Peyer's patch (tissue), 4 donors: ENCODE data around the gene UGT1A3. TPM values are rescaled to one million over a fixed set of nuclear protein-coding genes. Genes with fewer than 3 reads are reported as not detected.
"Not testable (repeated sequence)": the region's sequence is repeated elsewhere in the genome, so short reads cannot be mapped to it uniquely, and the experiment has no call there.

Source experiments
- DNase-seq, 3 donors: peaks; one replicate each; pipeline ENCODE4 v3.0.0-alpha.2; 2017 to 2019
- H3K27ac ChIP-seq, 4 donors: fragments of 200-600 bp; sonication (generic); one replicate each; pipeline ENCODE4 v1.5.1; 2016 to 2019
- H3K27me3 ChIP-seq, 2 donors: fragments of 200-600 bp; sonication (generic); one replicate each; pipeline ENCODE4 v1.5.1; 2019
- H3K36me3 ChIP-seq, 3 donors: fragments of 200-600 bp; sonication (generic); one replicate each; pipeline ENCODE4 v1.5.1; 2016 to 2019
- H3K4me1 ChIP-seq, 4 donors: fragments of 200-600 bp; sonication (generic); one replicate each; pipeline ENCODE4 v1.5.1; 2016 to 2019
- H3K4me3 ChIP-seq, 4 donors: fragments of 200-600 bp; sonication (generic); 1 replicate in 3 of 4; 2 replicates in 1 of 4; pipeline ENCODE4 v1.5.1; 2016 to 2019; ENCODE audit warnings: mild to moderate bottlenecking in 1 of 4
- H3K9me3 ChIP-seq, 4 donors: fragments of 200-600 bp; sonication (generic); one replicate each; pipeline ENCODE4 v1.5.1; 2016 to 2019; ENCODE audit warnings: mild to moderate bottlenecking in 1 of 4
- POLR2A ChIP-seq, 2 donors: fragments of 450-650 bp; IDR thresholded peaks; one replicate each; pipeline ENCODE4 v1.5.1; 2017; ENCODE audit warnings: antibody characterized with exemption in 2 of 2, mild to moderate bottlenecking in 2 of 2, moderate library complexity in 2 of 2
- total RNA-seq, 4 donors: library from RNA; depleted of rRNA; stranded (reverse); fragments of >200 nt; gene quantifications; one replicate each; pipeline ENCODE4 v1.1.0, GENCODE V29; 2016
- TF ChIP-seq, protein P1 (sequence below), 6 experiments: fragments of 450-650 bp in 4 of 6; fragments of 200-600 bp in 2 of 6; sonication (generic) in 1 of 6; IDR thresholded peaks; one replicate each; pipeline ENCODE4 v1.5.1; 2017 to 2019; ENCODE audit warnings: antibody characterized with exemption in 6 of 6, mild to moderate bottlenecking in 3 of 6, moderate library complexity in 1 of 6

Gene UGT1A3
- total RNA-seq, 4 donors from 2014 or later = 5.8 to 21.7 (median 6.3) TPM; not detected in 1

DNA sequence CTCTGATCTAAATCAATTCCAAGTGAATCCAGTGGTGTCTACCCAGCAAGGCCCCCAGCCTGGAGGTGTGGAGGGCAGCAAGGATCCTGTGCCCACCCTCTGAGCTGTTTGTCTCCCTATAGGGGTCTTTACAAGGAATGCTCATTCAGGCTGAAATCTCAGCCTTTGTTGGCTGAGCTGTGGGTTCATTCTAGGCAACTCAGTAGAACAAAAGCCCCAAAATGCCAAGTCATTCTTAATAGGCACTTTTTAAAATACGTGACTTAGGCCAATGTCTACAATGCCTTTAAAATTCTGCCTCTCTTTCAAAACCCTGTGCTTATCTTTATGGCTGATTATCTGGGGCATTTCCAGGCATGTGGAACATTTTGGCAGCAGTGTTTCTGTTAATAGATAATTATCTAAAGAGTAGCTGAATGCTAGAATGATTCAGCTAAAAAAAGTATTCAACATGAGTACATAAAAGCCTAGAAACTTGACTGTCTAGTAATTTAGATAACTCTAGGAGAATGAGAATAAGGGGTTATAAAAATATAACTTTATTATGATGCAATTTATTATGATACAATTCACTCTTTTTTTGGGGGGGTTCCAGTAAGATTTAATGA lies 28.7 kb upstream of the UGT1A3 start:
- TF ChIP-seq, protein P1, sequence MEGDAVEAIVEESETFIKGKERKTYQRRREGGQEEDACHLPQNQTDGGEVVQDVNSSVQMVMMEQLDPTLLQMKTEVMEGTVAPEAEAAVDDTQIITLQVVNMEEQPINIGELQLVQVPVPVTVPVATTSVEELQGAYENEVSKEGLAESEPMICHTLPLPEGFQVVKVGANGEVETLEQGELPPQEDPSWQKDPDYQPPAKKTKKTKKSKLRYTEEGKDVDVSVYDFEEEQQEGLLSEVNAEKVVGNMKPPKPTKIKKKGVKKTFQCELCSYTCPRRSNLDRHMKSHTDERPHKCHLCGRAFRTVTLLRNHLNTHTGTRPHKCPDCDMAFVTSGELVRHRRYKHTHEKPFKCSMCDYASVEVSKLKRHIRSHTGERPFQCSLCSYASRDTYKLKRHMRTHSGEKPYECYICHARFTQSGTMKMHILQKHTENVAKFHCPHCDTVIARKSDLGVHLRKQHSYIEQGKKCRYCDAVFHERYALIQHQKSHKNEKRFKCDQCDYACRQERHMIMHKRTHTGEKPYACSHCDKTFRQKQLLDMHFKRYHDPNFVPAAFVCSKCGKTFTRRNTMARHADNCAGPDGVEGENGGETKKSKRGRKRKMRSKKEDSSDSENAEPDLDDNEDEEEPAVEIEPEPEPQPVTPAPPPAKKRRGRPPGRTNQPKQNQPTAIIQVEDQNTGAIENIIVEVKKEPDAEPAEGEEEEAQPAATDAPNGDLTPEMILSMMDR (IDR thresholded peaks at IDR 0.05) = no peak
- DNase-seq = no peak
- Histone ChIP-seq H3K27me3 (no peaks in the 10 kb centered on the region), H3K4me1 (peaks cover 0 to 3% (median 0%) of the 10 kb centered on the region in 4 donors), H3K36me3 (no peaks in the 10 kb centered on the region), H3K9me3 (no peaks in the 10 kb centered on the region), H3K4me3 (no peak overlapping the region), H3K27ac (peak overlapping the region in 2 of 4 donors; percentile 40 to 48)

DNA sequence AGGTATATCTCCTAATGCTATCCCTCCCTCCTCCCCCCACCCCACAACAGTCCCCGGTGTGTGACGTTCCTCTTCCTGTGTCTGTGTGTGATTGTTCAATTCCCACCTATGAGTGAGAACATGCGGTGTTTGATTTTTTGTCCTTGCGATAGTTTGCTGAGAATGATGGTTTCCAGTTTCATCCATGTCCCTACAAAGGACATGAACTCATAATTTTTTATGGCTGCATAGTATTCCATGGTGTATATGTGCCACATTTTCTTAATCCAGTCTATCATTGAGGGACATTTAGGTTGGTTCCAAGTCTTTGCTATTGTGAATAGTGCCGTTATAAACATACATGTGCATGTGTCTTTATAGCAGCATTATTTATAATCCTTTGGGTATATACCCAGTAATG lies 28.0 kb upstream of the UGT1A3 start:
- not testable (repeated sequence) for H3K4me1 ChIP-seq, H3K36me3 ChIP-seq, H3K27ac ChIP-seq, H3K4me3 ChIP-seq, H3K9me3 ChIP-seq, DNase-seq, H3K27me3 ChIP-seq

DNA sequence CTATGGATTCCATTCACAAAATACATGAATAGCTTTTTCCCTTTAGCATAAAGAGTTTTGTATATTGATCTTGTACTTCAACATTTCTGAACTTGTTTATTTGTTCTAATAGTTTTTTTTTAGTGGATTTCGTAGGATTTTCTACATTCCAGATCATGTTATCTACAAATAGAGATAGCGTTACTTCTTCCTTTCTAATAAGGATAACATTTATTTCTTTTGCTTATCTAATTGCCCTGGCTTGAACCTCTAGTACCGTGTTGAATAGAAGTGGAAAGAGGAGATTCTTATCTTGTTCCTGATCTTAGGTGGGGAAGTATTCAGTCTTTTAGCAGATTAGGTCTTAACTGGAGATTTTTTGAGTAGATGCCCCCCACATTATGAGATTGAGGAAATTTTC lies 26.6 kb upstream of the UGT1A3 start:
- no peak for DNase-seq
- no peaks in the 10 kb centered on the region for H3K27me3 ChIP-seq
- peaks cover 0 to 14% (median 0%) of the 10 kb centered on the region in 4 donors for H3K4me1 ChIP-seq
- TF ChIP-seq, protein P1 (IDR thresholded peaks at IDR 0.05) = no peak
- no peak for TF ChIP-seq POLR2A (IDR thresholded peaks at IDR 0.05)
- H3K27ac ChIP-seq = no peak overlapping the region
- no peak overlapping the region for H3K4me3 ChIP-seq
- no peaks in the 10 kb centered on the region for H3K36me3 ChIP-seq
- no peaks in the 10 kb centered on the region for H3K9me3 ChIP-seq

DNA sequence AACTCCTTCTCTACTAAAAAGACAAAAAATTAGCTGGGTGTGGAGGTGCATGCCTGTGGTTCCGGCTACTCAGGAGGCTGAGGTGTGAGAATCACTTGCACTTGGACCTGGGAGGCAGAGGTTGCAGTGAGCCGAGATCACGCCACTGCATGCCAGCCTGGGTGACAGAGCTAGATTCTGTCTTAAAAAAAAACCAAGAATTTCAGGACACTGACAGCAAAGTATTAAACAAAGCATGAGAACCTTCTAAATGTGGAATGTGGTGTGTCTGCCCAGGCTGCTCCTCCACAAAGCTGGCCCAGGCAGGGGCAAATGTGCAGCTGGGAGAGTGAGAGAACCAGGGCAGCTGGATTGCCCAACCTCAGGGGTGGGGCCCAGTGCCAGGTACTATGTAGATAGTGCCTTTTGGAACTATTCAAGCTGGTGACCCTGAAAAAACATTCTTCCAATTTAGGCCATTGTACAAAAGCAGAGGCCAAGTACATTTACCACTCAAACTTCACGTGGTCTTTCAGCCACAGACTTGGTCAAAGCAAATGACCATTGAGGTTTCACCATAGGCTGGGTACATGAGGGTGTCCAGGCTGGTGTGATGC lies 22.8 kb upstream of the UGT1A3 start:
- H3K9me3 ChIP-seq = no peaks in the 10 kb centered on the region
- H3K27ac ChIP-seq = peak overlapping the region in 3 of 4 donors; percentile 26 to 77 (median 69)
- H3K4me1 ChIP-seq = peaks cover 0 to 11% (median 0%) of the 10 kb centered on the region in 4 donors
- no peak overlapping the region for H3K4me3 ChIP-seq
- TF ChIP-seq, protein P1 (IDR thresholded peaks at IDR 0.05) = no peak
- TF ChIP-seq POLR2A (IDR thresholded peaks at IDR 0.05) = no peak
- H3K27me3 ChIP-seq = no peaks in the 10 kb centered on the region
- H3K36me3 ChIP-seq = no peaks in the 10 kb centered on the region
- peak in 2 of 3 donors; percentile 68 to 76 for DNase-seq

DNA sequence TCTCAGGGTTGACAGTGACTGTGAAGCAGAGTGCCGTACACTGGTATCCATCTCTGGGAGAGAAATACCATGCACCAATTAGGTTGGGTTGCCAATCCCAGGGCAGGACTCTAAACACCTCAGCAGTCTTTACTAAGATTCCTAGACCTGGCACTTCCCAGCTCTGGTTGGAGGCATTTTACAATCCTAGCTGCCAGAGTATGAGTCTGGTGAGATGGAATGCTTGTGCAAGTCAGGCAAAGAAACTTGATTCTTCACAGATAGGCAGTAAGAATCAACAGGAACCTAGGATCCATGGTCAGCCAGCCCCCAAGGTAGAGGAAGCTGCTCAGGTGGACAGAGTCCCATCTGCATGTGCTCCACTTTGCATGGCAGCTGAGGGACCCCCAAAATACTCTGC lies 22.1 kb upstream of the UGT1A3 start:
- Histone ChIP-seq H3K27ac (peak overlapping the region in 3 of 4 donors; percentile 26 to 77 (median 69)), H3K4me3 (no peak overlapping the region), H3K9me3 (no peaks in the 10 kb centered on the region), H3K4me1 (peaks cover 0 to 11% (median 0%) of the 10 kb centered on the region in 4 donors), H3K36me3 (no peaks in the 10 kb centered on the region), H3K27me3 (no peaks in the 10 kb centered on the region)
- no peak for DNase-seq
- TF ChIP-seq, protein P1 (IDR thresholded peaks at IDR 0.05) = no peak

DNA sequence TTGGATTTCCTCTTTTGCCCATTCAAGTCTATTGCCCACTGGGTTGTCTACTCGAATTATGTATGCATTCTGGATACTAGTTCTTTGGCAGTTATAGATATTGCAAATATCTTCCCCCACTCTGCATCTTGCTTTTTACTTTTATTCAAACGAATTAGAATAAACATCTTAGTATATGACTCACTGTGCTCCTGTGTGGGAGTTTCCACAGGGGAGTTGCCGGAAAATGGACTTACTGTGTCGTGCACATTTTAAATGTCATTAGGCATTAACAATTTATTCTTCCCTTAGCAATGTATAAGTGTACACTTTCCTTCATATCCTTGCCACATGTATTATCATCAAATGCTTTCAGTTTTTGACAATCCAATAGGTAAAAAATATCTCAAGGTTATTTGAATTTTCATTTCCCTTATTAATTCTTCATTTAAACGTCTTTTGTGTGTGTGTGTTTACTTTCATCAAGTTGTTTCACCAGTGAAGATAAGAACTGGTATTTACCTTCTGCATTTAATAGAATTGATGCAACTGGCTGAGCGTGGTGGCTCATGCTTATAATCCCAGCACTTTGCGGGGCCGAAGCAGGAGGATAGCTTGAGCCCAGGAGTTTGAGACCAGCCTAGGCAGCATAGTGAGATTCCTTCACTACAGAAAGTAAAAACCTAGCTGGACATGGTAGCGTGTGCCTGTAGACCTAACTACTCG lies 20.8 kb upstream of the UGT1A3 start:
- Histone ChIP-seq H3K36me3 (no peaks in the 10 kb centered on the region), H3K9me3 (no peaks in the 10 kb centered on the region), H3K4me3 (no peak overlapping the region), H3K27me3 (no peaks in the 10 kb centered on the region), H3K4me1 (peaks cover 0 to 11% (median 0%) of the 10 kb centered on the region in 4 donors), H3K27ac (no peak overlapping the region)
- no peak for DNase-seq
- TF ChIP-seq, protein P1 (IDR thresholded peaks at IDR 0.05) = no peak
- no peak for TF ChIP-seq POLR2A (IDR thresholded peaks at IDR 0.05)
